Embryonic facial prominence (tissue), 1 donor: ENCODE results near the gene PCED1A.

Experiments used
- DNase-seq: peaks from one replicate; pipeline ENCODE4 v3.0.0-alpha.2; 2016; ENCODE audit errors: extremely low spot score

PCED1A gene

DNA sequence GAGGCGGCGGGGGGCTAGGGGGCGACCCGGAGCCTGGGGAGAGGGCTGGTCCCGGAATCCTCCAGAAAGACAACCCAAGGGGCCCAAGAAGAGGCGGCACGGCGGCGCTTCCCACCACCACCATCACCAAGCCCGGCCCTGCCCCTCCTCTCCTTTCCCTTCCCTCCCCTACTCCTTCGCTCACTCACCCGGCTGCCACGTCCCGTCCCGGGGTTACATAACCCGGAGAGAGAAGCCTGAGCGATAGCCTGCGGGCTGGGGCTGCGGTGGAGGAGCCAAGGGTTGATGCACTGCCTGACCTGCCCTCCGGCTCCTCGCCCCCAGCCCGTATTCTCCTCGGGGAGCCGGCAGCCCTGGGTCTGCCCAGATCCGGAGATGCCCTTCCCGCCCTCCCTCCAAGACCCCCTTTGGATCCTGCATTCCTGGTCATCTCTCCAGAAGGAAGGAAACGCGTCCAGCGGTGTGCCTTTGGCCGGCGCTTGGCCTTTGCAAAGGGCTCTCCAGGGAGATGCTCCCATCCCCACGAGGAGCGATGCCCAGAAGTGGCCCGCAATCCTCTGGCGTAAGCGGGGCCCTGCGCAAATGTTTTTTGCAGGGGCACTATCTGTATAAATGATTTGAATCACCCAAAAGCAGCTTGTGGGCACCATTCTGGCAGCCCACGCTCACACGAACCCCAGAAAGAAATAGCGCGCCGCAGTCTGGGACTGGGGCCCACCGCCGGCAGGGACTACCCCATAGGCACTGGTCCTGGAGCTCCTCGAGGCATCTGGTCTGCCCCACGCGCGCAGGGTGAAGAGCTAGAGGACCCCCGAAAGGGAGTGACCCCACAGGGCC is 35.4 kb downstream of the PCED1A start:
- no peak for DNase-seq

GRCh38 chr20:2804041-2804828 is 36.2 kb downstream of the PCED1A start:
- no peak for DNase-seq

DNA sequence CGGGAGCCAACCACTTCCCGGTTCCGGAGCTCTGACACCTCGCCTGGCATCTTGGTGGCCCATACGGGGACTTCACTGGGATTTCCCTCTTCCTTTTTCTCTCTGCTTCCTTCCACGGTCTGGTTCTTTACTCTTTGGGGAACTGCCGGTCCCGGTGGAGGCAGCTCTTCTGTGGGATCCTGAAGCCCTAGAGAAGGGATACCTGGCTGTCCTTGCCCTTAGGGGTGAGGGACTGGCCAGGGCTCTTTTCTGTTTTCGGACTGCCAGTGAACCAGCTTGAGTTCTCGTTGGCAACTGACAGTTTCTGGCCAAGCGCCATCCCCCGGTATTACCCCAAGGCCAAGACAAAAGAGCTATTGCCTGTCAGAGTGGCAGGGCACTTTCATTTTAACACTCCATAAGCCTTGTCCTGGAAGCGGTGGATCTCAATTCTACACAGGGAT is 39.1 kb downstream of the PCED1A start:
- DNase-seq = no peak

GRCh38 chr20:2800521-2801285 is 39.8 kb downstream of the PCED1A start, which contains the start of gene CPXM1:
Gene CPXM1, minus strand, starts transcription at chr20:2800627. Its CDS starts 55 bp downstream, at chr20:2800572.
- no peak for DNase-seq

- no peak for DNase-seq
These were observed 40.6 kb downstream of the PCED1A start for GRCh38 chr20:2799688-2800520.

DNA sequence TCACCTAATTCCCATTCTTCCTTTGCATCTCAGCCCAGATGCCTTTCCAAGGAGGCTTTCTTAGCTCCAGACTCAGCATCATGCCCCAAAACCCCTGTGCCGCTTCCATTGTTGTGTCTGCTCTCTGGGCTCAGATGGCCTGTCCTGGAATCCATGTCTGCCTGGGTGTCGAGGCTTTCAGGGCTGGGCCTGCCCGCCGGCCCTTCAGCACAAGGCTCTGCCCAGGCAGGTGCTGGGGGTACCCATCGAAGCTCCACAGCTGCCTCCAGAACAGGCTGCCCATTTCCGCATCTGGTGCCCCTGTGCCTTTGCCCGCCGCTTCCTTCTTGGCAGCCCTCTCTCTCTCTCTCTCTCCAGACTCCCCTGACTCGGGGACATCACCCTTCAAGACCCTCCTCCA is 41.2 kb downstream of the PCED1A start:
- no peak for DNase-seq

- no peak for DNase-seq
These were observed 41.6 kb downstream of the PCED1A start for GRCh38 chr20:2798814-2799213.

GRCh38 chr20:2798095-2798805 is 42.2 kb downstream of the PCED1A start:
- DNase-seq = no peak

- no peak for DNase-seq
These were observed 43.1 kb downstream of the PCED1A start for GRCh38 chr20:2797136-2797983.

DNA sequence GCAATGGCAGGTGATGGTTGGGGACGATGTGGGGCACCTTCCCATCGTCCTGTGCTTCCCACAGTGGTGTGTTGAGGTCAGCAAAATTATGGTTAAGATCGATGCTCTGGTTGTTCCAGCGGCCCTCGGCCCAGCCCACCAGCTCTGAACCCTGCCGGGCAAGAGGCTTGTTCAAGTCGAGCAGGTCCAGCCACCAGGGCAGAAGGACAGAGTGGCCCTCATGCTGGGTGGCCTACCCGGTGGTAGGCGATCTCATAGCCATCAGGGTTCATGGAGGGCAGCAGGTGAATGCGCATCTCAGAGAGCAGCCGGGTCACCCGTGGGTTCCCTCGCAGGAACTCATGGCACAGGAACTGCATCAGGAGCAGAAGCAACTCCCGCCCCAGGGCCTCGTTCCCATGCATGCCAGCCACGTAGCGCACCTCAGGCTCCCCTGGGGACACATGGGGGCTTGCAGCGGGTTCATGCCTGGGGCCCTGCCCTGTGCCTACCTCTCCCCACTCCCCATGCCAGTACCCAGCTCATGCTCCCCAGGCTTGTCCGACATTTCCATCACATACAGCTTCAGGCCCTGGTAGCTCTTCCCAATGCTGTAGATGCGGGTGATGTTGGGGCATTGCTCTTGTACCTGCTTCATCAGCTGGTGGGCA is 44.3 kb downstream of the PCED1A start:
- no peak for DNase-seq

- DNase-seq = no peak
These were observed 45.0 kb downstream of the PCED1A start for GRCh38 chr20:2795451-2795850.

GRCh38 chr20:2794866-2795447 is 45.5 kb downstream of the PCED1A start:
- no peak for DNase-seq

GRCh38 chr20:2794202-2794748 is 46.2 kb downstream of the PCED1A start:
- no peak for DNase-seq

- no peak for DNase-seq
These were observed 47.0 kb downstream of the PCED1A start for GRCh38 chr20:2793471-2793870.
